Activated CD4-positive, alpha-beta T cell treated with anti-CD3 and anti-CD28 coated beads, Interleukin-2, amount 50 U/mL, for 1 hour (primary cell): Measurements from ENCODE around the gene SETD5.

Experiments used
- DNase-seq: peaks from one replicate; pipeline ENCODE4 v3.0.0-alpha.2; 2020

Gene SETD5, protein sequence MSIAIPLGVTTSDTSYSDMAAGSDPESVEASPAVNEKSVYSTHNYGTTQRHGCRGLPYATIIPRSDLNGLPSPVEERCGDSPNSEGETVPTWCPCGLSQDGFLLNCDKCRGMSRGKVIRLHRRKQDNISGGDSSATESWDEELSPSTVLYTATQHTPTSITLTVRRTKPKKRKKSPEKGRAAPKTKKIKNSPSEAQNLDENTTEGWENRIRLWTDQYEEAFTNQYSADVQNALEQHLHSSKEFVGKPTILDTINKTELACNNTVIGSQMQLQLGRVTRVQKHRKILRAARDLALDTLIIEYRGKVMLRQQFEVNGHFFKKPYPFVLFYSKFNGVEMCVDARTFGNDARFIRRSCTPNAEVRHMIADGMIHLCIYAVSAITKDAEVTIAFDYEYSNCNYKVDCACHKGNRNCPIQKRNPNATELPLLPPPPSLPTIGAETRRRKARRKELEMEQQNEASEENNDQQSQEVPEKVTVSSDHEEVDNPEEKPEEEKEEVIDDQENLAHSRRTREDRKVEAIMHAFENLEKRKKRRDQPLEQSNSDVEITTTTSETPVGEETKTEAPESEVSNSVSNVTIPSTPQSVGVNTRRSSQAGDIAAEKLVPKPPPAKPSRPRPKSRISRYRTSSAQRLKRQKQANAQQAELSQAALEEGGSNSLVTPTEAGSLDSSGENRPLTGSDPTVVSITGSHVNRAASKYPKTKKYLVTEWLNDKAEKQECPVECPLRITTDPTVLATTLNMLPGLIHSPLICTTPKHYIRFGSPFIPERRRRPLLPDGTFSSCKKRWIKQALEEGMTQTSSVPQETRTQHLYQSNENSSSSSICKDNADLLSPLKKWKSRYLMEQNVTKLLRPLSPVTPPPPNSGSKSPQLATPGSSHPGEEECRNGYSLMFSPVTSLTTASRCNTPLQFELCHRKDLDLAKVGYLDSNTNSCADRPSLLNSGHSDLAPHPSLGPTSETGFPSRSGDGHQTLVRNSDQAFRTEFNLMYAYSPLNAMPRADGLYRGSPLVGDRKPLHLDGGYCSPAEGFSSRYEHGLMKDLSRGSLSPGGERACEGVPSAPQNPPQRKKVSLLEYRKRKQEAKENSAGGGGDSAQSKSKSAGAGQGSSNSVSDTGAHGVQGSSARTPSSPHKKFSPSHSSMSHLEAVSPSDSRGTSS (N-terminal part only)

DNA sequence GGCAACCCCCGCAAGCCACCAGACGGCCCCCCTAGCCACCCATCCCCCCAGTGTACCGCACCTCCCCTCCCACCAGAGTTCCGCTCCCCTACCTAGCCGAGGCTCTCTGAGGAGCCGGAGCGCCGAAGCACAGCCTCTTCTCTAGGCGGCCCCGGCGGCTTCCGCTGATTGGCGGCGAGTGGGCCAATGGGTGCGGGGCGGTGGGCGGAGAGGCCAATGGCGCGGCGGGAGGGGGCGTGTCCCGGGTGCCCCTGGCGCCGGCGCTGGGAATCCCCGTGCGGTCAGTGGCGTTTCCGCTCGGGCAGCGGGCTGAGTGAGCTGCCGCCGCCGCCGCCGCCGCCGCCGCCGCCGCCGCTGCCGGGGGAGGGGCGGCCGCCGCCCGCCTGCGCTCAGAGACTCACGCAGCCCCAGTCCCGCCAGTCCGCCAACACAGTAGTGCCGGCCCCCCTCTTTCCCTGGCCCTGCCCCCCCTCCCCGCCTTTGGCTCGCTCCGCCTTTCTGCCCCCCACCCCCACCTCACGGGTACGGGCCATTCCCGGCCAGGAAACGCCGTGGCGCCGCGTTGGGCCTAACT is at the start of gene SETD5:
Gene SETD5 (plus strand): TSS at position 284 of the 574 bp plus-strand sequence. CDS start 31,324 bp downstream, outside the sequence.
- peak; percentile 99 for DNase-seq

DNA sequence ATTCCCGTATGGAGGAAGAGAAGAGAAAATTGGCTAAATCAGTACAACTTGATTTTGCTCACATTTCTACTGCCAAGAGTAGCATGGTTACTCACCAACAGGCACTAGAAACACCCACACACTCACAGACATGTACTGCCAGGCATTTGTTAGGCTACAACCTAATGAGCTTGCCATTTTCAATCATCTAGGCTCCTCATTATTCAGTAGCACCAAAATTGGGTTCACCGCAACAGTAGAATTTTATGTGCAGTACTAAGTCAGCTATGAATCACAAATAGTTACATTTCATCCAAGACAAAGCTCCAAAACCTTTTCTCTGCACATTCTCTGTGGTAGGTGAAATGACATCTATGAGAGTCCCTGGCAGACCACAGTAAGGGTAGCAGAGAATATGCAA is 49.5 kb upstream of the SETD5 start:
- no peak for DNase-seq

DNA sequence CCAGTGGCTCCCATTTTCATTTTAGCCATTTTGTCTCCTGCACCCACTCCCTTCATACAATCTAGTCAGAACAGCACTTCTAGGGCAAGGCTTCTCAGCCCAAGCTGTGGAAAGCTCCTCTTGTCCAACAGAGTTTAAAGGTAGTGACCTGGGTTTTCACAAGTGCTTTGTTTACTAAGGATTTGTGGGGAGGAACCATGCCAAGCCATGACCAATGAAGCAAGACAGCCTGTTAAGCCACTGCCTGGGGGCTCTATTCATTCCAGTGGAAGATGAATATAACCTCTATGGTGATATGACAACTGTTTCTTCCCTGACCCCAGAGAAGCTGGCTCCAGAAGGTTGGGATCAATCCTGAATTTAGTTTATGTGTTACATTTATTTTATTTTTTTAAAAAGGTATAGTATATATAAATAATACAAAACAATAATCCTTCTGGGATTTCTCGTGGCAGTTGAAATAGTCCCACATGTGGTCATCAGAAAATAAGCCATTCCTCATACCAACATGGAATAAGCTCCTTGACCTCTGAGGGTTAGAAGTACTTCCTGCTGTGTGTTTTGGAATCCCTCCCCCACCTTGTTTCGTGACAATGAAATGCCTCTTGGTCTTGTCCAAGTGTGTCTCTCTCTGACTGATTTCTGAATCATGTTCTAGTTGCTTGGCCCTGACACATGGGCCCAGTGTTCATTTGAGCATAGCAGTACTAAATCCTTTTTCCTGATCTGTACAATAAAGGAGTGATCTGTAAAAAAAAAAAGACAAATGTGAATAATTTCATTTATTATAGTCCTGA is 47.9 kb upstream of the SETD5 start:
- no peak for DNase-seq

DNA sequence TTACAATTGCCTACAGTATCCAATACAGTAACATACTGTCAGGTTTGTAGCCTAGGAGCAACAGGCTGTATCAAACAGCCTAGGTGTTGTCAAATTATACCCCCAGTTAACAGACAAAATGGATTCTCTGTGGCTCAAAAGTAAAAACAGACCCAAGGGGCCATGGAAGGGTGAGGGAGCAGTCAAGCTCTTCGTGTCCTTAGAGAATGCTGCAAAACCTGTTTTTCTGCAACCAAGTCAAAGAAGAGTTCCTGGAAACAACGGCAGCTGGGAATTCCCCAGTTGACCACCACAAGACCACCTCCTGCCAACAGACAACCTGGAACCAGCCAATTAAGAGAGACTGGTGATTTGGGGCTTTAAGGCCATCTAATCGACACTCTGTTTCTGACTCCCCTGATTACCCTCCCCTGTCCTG is 45.7 kb upstream of the SETD5 start:
- DNase-seq = no peak

DNA sequence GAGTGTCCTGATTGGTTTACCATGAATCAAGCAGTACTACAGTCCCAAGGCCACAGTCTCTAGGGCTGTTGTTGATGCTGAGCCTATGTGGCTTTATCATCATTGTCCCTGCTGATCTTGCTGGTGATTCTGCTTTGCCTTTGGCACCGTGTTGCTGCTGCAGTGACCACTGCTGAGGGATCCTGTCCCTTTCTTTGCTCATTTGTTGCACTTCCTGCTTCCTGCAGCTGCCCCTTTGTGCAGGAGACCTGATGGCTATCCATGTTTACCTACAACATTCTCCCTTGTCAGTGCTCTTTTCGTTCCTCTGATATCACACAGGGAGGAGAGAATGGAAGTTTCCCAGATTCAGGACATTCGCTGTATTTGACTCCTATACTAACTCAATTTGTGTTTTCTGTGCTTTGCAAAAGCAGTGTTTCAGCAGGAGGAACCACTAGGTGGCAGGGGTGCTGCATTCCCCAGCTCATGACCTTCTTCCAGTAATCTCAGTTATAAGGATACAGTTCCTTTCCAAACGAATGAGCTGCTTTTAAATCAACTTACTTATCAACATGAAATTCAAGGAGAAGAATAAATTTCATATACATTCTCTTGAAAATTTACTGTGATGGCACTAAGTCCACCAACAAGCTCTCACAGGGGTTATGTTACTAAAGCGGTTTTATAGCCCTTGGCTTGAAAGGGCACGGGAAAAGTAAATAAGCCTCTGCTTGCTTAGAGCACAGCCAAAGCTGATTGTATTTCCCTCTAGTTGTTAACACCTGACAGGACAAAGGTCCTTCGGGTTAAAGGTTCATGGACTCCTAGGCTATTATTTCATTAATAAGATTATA is 44.3 kb upstream of the SETD5 start:
- peak; percentile 54 for DNase-seq

DNA sequence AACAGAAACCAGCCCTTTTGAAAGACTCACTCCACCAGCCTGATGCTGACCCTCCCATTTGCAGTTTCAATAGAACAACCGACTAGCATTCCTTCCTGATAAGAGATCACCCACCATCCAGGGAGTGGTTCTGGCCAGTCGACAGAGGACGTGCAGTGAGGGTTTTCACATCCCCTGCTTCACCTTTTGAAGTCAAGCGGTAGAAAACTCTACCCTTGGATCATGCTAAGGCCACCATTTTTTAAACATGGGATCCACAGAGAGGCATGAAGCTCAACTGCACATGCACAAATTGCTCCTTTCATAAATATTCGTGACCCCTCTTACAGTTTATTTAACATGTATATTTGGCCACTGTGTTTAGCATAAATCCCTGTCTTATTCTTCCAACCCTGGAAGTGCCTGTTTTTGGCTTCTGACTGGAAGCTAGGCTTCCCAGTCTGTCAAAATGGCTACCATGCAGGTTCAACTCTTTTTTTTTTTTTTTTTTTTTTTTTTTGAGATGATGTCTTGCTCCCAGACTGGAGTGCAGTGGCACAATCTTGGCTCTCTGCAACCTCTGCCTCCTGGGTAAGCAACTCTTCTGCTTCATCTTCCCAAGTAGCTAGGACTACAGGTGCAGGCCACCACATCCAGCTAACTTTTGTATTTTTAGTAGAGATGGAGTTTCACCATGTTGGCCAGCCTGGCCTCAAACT is 35.6 kb upstream of the SETD5 start:
- DNase-seq = no peak

DNA sequence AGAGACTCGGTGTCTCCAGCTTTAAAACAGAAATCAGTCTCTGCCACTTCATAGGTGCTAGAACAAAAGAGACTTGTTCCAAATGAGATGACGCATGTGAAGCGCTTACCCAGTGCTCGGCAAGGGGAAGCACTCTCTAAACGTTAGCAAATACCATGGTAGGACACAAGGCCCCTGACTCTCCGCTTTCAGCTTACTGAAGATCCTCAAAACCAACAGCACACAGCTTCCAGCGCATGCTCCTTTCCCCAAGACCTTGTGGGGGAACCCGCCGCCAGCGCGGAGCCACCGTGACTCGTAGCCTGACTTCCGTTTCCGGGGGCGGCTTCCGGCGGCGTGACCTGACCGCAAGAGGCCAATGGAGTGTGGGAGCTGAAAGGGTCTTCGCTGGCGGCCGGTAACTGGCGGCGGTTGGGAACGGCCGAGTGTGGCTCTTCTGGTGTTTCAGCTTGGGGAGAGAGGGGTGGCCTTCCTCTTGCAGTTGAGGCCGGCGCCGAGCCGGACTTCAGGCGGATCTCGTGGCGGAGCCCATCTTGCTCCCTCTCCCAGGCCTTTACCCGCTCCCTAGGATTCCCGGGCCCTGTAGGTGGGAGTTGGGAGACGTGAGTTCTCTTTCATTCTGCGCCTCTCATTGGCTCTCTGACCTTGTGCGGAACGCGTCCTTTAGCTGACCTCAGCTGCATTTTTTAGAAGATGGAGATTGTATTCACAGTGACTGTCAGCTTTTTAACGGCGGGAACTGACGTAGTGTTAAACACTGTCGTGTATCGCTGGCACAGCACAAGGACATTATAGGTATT is 34.5 kb upstream of the SETD5 start, which contains the start of gene THUMPD3:
Gene THUMPD3 (plus strand): TSS at position 324 of the 800 bp plus-strand sequence. CDS start 2,015 bp downstream, outside the sequence.
- peak; percentile 87 for DNase-seq

DNA sequence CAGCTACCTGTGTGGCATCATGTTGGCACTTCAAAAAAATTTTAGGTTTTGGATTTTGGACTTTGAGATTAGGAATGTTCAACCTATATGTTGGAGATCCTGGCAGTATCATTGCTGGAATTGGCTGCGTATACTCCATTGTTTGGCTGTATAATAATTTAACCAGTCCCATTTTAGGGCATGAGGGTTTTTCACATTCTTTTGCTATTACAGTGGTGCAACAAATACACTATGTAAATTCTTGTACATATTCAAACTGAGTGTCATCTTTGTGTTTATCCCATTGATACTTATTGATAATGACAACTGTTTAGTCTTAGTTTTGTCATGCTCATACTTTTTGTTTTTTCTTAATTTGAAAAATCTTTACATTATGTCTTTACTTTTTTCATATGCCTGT is 27.9 kb upstream of the SETD5 start:
- DNase-seq = no peak

DNA sequence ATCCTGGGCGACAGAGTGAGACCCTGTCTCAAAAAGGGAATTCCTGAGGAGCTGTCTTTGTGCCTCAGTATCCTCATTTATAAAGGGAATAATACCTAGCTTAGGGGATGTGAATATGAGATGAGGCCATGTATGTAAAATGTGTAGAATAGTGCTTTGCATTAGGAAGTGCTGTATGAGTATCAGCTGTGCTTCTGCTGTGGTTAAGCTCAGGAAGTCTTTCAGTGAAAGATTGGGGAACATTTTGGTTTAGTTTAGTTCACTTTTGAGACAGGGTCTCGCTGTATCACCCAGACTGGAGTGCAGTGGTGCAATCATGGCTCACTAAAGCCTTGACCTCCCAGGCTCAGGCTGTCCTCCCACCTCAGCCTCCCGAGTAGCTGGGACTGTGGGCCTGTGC is 23.9 kb upstream of the SETD5 start:
- DNase-seq = no peak

DNA sequence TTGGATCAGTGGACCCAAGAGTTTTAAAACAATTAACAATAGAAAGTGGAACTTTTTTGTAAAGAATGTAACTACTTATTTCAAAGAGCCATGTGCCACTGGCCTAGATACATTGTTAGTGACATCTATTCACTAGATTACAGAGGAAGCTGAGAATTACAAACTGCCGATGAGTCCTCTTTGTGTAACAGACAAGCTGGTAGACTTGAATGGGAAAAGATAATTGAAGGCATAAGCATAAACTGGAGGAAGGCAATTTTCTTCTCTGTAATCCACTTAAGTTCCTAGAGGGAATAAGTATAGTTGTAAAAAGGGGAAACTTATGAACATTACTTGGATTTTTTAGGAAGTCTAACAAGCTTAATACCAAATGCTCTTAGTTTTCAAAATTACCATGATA is 19.4 kb upstream of the SETD5 start:
- DNase-seq = no peak

DNA sequence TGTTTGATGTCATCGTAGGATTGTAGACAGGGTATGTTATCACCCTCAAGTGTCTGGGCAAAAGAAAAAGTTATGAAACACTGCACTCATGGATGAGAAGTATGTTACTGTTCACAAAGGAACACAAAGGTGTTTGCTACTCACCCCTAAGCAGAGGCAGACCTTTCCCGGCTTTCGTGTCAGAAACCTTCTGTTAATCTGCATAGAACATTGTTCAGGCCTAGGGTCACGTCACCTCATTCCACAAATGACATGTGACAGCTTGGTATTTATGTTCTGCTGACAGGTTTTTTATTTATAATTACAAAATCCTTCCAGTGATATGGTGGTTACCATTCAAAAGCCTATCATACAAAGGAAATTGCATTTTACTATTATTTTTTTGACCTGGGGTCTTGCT is 18.1 kb upstream of the SETD5 start:
- no peak for DNase-seq

DNA sequence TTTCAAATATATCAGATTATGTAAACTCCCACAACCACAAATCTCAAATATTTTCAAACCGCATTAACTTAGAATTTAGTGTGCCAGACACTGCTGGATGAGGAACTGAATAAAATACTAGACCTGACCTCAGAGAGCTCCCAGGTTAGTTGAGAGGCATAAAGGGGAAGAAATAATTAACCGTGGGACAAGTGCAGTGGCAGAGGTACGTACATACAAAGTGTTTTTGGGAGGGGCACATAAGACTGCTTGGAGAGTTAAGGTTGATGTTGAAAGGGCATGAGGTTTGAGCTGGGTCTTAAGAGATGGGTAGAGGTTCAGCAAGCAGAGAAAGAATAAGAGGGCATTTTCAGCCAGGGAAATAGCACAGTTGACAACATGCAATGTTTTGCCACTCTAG is 17.4 kb upstream of the SETD5 start:
- no peak for DNase-seq

DNA sequence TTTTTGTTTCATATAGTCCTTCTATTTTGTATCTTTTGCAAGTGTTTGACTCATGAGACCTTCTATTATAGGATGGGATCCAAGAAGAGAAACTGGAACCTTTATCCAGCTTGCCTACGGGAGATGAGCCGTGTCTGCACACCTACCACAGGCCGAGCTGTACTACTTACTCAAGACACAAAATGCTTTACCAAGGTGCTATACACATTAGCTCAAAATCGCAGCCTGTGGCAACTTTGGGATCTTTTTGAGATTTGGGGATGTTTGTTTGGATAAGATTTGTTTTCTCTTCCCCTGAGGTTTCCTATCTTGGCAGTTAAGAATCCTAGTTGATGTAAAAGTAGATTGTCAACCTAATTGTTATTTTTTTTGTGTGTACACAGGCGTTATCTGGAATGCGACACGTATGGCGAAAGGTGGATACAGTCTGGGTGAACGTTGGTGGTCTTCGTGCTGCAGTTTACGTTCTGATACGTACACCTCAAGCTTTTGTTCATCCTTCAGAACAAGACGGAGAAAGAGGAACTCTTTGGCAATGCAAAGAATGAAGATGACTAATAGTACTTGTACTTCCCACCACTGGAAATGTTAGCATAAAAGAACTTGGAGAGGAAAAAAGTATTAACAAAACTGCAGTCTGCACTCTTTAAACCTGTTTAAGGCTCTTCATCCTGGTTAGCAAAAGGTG is 13.1 kb upstream of the SETD5 start:
- DNase-seq = no peak

DNA sequence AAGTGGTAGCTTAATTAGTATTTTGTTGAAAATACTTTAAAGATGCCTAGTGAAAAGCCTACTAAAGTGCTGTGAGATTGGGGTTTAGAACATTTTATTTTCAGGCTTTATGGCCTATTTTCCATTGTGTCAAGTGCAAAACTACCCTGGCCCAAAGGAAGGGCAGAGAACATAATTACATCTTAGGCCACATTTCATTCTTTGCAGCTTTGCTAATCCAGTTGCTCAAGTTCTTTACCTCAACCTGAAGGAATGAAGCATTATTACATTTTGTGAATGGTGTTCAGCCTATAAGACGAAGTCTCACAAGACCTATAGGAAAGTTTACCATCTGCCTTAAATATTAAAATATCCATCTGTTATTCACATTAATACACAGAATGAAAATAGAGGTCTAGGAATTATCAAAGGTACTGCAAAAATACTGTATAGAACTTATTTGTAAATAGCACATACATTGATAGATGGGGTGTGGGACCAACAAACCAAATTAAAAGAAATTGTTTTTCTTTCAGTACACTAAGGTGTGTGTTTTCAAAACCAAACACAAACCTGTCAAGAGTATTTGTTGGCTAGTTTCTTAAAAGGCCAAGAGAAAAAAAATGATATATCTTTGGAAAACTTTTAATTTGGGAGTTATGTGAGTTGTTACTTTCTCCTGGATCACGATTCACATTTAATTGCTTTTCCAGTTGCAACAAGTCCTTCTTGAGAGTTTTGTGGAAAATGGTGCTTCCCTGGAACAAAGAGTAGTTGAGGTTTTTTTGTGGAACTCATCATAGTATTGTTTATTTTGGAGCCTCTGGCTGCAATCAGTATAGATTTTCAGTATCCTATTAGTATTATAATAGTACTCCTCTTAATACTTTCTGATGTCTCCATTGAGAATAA is 12.0 kb upstream of the SETD5 start:
- DNase-seq = no peak

DNA sequence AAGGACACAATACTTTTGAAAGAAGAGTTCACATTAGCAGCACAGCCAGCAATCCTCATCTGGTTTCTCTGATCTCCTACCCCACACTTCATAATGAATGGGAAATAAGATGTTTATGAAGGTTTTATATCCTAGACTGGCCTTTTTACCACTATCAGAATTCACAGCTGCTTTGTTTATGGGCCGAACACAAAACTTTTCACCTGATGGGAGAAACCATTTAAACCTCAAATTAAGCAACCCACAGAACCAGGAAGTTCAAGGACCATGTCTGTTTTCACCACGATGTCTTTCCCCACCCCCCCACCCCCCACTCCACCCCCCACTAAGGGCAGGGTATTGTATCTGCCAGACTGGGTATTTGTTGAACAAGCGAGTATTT is 11.3 kb upstream of the SETD5 start:
- DNase-seq = no peak

DNA sequence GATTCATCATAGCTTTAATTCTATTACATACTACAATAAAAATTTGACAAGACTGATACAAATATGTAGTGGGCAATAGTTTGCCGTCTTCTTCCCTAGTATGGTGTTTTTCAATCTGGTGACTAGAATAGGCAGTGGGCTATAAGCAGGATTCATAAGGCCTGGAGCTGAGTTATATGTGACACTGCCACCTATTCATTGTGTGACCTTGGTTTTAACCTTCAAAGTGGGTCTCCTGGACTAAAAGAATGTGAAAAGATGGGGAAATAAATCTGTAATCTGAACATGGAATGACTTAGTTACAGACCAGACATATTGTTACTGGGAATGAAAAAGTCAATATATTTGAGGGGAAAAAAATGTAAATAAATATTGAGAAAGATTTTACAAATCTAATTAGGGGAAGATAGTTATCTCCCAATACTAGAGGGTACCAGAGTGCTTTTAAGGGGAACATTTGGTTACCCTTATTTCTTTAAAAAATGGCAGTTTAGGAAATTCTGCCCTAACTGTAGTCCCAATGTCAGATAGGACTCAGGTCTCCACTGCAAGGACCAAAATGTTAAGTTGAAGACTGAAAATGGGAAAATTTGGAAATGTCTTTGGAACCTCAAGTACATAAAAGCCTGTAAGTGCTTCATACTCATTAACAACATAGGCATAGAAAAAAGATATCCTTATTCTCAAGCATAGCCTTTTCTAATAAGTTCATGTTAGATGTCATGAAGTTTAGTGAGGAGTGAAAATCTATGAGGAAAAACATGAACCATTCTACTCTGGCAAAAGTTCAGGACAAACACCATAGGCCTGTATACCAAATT is 10.7 kb upstream of the SETD5 start:
- no peak for DNase-seq

DNA sequence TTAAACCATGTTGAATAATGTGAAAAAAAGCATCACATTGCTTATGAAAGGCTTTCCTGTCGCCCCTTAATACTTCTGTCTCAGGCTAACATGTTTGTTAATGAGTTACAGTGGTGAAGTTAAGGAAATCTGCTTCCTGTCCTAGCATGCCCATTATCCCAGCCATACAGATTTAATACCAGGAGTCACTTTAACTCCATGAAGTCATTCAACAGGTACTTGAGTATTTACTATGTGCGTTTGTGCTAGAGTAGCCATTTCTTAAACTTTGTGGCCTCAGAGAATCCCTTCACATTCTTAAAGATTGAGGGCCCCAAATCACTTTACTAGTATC is 10.1 kb upstream of the SETD5 start:
- no peak for DNase-seq
